Subcutaneous adipose tissue (tissue), 4 donors: ENCODE results near the gene LTBP1. TPM values are rescaled to one million over a fixed set of nuclear protein-coding genes. Genes with fewer than 3 reads are reported as not detected.

Experiments used
- CTCF ChIP-seq: fragments of 450-650 bp; IDR thresholded peaks from one replicate; pipeline ENCODE4 v1.5.1; 2016; ENCODE audit warnings: low read depth, mild to moderate bottlenecking, control low read depth, antibody characterized with exemption, moderate library complexity
- total RNA-seq, 4 donors: library from RNA; depleted of rRNA; stranded (reverse); fragments of >200 nt; gene quantifications; one replicate each; pipeline ENCODE4 v1.1.0, GENCODE V29; 2016

LTBP1 gene
- total RNA-seq, 4 donors from 2014 or later: 11.0 to 15.5 (median 12.7) TPM

- no peak for TF ChIP-seq CTCF
Measured at GRCh38 chr2:33378556-33379210, 431.9 kb downstream of the LTBP1 start.

- no peak for TF ChIP-seq CTCF
Measured at GRCh38 chr2:33380001-33380609, 433.4 kb downstream of the LTBP1 start.

- no peak for TF ChIP-seq CTCF
Measured at GRCh38 chr2:33380719-33381118, 434.0 kb downstream of the LTBP1 start.

GRCh38 chr2:33381301-33381858 is 434.6 kb downstream of the LTBP1 start:
- TF ChIP-seq CTCF: no peak

- TF ChIP-seq CTCF: no peak
Measured at GRCh38 chr2:33383855-33384598, 437.3 kb downstream of the LTBP1 start.

GRCh38 chr2:33384599-33384961 is 437.8 kb downstream of the LTBP1 start:
- no peak for TF ChIP-seq CTCF

- TF ChIP-seq CTCF: no peak
Measured at GRCh38 chr2:33388996-33389395, 442.2 kb downstream of the LTBP1 start.
